ENCODE data around the gene IGSF3. TPM values are rescaled to one million over a fixed set of nuclear protein-coding genes. Genes with fewer than 3 reads are reported as not detected.
A peak's percentile ranks its signal among the peaks of the same experiment; 100 is the strongest.

The IGSF3 gene
- total and polyA plus RNA-seq, 2 experiments from 2014 or later = 29.0 to 130 TPM

- Histone ChIP-seq H3K4me3 (no peak overlapping the region), H3K36me3 (no peaks in the 10 kb centered on the region), H3K9me3 (ENCODE audit: low read depth) (no peaks in the 10 kb centered on the region), H3K4me1 (ENCODE audit: low read depth) (no peaks in the 10 kb centered on the region), H3K27me3 (no peaks in the 10 kb centered on the region), H3K27ac (no peak overlapping the region)
- peak in 1 of 2 donors; percentile 5 for DNase-seq (ENCODE audit: low read depth in 1 of 2, low spot score in 1 of 2)
- TF ChIP-seq CTCF (IDR thresholded peaks at IDR 0.05; ENCODE audit: low read depth, low read length) = no peak
Measured at GRCh38 chr1:116537040-116537831, 130.3 kb downstream of the IGSF3 start.

- Histone ChIP-seq H3K36me3 (no peaks in the 10 kb centered on the region), H3K27me3 (no peaks in the 10 kb centered on the region), H3K4me1 (ENCODE audit: low read depth) (no peaks in the 10 kb centered on the region), H3K9me3 (ENCODE audit: low read depth) (no peaks in the 10 kb centered on the region), H3K27ac (no peak overlapping the region), H3K4me3 (no peak overlapping the region)
- no peak for TF ChIP-seq CTCF (IDR thresholded peaks at IDR 0.05; ENCODE audit: low read depth, low read length)
- no peak for DNase-seq (ENCODE audit: low read depth in 1 of 2, low spot score in 1 of 2)
Measured at GRCh38 chr1:116534014-116534739, 133.4 kb downstream of the IGSF3 start.

GRCh38 chr1:116533429-116533820, 134.1 kb downstream of the IGSF3 start:
- Histone ChIP-seq H3K4me1 (ENCODE audit: low read depth) (no peaks in the 10 kb centered on the region), H3K27ac (no peak overlapping the region), H3K4me3 (no peak overlapping the region), H3K36me3 (no peaks in the 10 kb centered on the region), H3K9me3 (ENCODE audit: low read depth) (no peaks in the 10 kb centered on the region), H3K27me3 (no peaks in the 10 kb centered on the region)
- TF ChIP-seq CTCF (IDR thresholded peaks at IDR 0.05; ENCODE audit: low read depth, low read length) = no peak
- DNase-seq (ENCODE audit: low read depth in 1 of 2, low spot score in 1 of 2) = no peak

- Histone ChIP-seq H3K4me3 (no peak overlapping the region), H3K27me3 (no peaks in the 10 kb centered on the region), H3K4me1 (ENCODE audit: low read depth) (no peaks in the 10 kb centered on the region), H3K27ac (no peak overlapping the region), H3K36me3 (no peaks in the 10 kb centered on the region), H3K9me3 (ENCODE audit: low read depth) (no peaks in the 10 kb centered on the region)
- DNase-seq (ENCODE audit: low read depth in 1 of 2, low spot score in 1 of 2) = no peak
- no peak for TF ChIP-seq CTCF (IDR thresholded peaks at IDR 0.05; ENCODE audit: low read depth, low read length)
Measured at GRCh38 chr1:116532671-116533428, 134.7 kb downstream of the IGSF3 start.

GRCh38 chr1:116531917-116532316, 135.6 kb downstream of the IGSF3 start:
- DNase-seq (ENCODE audit: low read depth in 1 of 2, low spot score in 1 of 2) = no peak
- no peak for TF ChIP-seq CTCF (IDR thresholded peaks at IDR 0.05; ENCODE audit: low read depth, low read length)
- Histone ChIP-seq H3K4me1 (ENCODE audit: low read depth) (no peaks in the 10 kb centered on the region), H3K27ac (no peak overlapping the region), H3K27me3 (no peaks in the 10 kb centered on the region), H3K9me3 (ENCODE audit: low read depth) (no peaks in the 10 kb centered on the region), H3K36me3 (no peaks in the 10 kb centered on the region), H3K4me3 (no peak overlapping the region)

Measured in cardiac muscle cell (in vitro differentiated cells and primary cell).